MM.1S (cell line): ENCODE results near the gene FOXO1.

Experiments
- CTCF ChIP-seq: fragments of 300-600 bp; sonication (generic); IDR thresholded peaks from 2 replicates; pipeline ENCODE4 v1.5.1; 2016; ENCODE audit warnings: antibody characterized with exemption, low read length, mixed read lengths
- EZH2 ChIP-seq: fragments of 300-600 bp; sonication (generic); optimal IDR thresholded peaks from 2 replicates; pipeline ENCODE3; 2017; ENCODE audit warnings: low read depth, mild to moderate bottlenecking, antibody characterized with exemption, low read length, mixed read lengths

- TF ChIP-seq CTCF (no peak), EZH2 (no peak)
Observed at GRCh38 chr13:40640845-40641458, 25.5 kb downstream of the FOXO1 start.
